Measurements from ENCODE around the gene USP14.

- TF ChIP-seq CTCF (IDR thresholded peaks at IDR 0.05) (no peak), POLR2A (IDR thresholded peaks at IDR 0.05) (no peak), EP300 (IDR thresholded peaks at IDR 0.05) (no peak)
These were observed 2.6 kb downstream of the USP14 start for GRCh38 chr18:160831-161570.

All from tibial nerve (tissue), 4 donors.